ENCODE results near the gene NPAS3.

NPAS3 gene

GRCh38 chr14:33186656-33187055, 248.0 kb downstream of the NPAS3 start:
- no peak for ATAC-seq

GRCh38 chr14:33188880-33189279, 250.2 kb downstream of the NPAS3 start:
- ATAC-seq, result no peak

DNA sequence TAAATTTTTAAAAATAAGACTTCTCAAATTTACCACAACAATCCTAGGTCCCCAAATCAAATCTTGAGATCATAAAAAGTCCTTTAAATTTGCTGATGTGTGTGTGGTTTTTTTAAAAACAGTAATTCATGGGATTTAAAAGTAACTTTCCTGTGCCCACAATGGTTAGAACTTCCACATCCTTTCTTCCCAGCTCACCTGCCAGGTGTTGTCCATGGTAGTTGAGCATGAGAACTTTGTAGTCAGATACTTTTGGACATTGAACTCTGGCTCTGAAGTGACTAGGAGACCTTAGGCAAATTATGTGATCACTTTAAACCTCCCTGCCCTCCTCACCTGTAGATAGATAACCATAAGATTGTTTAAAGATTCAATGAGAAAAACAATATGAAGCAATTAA, 253.2 kb downstream of the NPAS3 start:
- no peak for ATAC-seq

DNA sequence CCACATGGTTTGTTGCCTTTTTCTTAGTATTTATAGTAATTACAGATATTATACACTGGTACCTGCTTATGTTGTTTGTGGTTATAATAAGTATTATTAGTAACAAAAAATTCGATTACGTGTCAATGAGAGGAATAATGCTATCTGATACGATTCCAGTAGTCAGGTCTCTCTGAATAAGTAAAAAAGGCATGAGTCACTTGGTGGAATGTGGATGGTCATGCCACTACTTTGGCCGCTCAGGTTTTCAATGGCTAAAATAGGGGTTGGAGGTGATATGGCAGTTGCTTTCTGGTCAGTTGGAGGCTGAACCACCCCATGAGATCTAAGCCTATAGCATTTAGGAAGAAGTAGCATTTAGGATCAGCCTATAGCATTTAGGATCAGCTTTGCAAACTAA, 255.9 kb downstream of the NPAS3 start:
- no peak for ATAC-seq

DNA sequence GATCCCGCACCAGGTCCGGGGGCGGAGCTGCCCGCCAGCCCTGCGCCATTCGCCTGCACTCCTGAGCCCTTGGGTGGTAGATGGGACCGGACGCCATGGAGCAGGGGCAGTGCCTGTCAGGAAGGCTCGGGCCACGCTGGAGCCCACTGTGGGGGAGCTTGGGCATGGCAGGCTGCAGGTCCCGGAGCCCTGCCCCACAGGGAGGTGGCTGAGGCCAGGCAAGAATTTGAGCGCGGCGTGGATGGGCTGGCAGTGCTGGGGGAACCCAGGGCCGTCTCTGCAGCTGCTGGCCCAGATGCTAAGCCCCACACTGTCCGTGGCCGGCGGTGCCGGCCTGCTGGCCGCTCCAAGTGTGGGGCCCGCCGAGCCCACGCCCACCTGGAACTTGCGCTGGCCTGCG, 260.0 kb downstream of the NPAS3 start:
- no peak for ATAC-seq

DNA sequence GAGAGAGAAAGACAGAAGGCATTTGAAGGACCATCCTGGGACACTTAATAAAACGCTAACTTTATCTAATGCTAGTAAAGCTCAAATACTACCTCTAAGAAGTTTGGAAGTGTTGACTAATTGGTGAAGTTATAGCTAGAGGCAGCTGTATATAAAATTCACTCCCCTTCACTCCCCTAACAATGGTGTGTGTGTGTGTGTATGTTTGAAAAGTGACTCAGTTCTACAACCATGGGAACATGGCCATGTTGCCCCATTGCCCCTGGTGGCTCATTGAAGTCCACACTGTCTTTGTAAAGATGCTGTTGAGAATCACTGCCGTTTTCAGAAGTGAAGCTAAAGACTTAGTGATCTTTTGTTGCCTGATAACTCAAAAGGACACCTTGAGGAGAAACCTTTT, 262.4 kb downstream of the NPAS3 start:
- no peak for ATAC-seq

DNA sequence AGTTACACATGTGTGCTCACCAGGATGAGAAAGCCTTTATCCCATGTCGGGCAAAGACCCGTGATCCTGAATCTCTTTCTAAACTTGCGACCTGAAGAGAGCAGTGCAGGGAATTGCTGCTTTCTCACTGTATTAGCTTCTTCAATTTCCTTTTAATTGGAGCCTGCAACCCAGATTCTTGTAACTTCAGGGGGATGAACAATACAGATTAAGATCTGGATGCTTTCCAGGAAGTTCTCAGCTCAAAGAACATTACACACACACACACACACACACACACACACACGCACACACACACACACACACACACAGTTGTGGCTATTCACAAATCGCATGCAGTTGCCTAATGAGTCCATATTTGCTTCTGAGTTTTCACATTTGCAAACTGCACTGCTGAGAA, 268.3 kb downstream of the NPAS3 start:
- no peak for ATAC-seq

DNA sequence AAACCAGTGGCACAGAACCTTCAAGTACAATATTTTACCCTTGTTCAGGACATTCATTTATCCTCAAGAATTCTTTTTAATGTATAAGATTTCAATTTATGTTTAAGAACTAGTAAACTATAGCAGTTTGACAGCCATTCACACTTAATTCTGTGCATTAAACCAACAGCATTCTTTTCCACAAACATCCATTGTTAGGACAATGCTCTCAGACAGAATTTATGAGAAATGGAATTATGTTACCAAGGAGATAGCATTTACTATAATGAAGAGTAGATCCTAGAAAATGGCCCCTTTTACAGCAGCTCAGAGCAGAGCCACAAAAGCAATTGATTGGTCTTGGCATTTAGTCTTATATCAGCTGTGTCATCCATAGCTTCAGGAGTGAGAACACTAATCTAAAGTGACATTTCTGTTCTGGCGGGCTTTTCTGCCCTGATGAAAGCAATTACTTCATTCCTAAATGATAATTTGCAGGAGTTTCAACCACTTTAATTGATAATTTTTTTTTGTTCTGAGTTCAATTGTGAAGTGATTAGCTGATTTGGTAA, 268.9 kb downstream of the NPAS3 start:
- no peak for ATAC-seq

DNA sequence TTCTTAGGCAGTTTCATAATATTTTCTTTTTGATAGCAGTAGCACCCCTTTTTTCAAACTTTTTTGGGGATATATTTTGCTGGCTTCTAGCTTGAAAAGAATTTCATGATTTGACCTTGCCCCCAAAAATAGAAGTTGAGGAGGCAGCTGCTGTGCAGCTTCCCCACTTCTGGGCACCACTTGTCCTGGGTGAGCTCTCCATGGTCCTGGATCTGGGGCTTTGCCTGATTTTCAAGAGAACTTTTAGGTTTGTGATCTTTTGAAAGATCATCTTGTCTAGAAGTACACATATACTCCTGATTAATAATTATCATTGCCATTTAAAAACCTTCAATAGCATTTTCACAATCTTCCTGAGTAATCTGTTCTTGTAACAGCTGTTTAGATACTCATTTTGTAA, 271.6 kb downstream of the NPAS3 start:
- no peak for ATAC-seq

- no peak for ATAC-seq
These were observed 279.3 kb downstream of the NPAS3 start for GRCh38 chr14:33218026-33218425.

- ATAC-seq, result no peak
These were observed 281.3 kb downstream of the NPAS3 start for GRCh38 chr14:33219957-33220356.

DNA sequence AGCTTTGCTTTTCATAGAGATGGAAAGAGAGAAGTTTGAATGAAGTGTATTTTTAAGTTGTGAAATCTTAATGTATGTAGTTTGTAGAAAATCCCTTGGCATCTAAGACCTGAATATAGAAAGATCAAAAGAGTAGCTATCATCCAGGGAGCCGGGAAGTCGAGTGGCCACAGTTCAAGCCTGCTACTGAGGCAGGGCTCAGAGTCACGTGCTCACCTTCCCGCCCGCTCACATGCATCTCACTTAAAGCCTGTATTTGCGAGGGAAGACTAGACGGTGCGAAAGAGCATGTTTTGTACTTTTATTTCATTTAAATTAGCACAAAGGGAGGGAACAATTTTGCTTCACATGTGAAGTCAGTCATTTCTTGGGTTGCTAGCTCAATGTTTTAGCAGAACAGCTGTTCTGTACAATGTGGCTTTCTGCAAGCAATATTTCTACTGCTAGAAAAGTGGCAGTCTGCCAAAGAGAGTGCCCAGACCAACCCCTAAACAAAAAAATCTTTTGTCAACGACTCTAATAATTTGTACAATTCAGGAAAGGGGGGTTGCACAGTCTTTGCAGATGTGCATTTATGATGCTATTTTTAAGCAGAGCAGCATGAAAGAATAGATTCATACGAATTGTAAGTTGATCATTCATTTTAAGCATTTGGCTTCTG, 290.7 kb downstream of the NPAS3 start:
- ATAC-seq, result no peak

- ATAC-seq, result no peak
These were observed 291.3 kb downstream of the NPAS3 start for GRCh38 chr14:33230021-33230420.

DNA sequence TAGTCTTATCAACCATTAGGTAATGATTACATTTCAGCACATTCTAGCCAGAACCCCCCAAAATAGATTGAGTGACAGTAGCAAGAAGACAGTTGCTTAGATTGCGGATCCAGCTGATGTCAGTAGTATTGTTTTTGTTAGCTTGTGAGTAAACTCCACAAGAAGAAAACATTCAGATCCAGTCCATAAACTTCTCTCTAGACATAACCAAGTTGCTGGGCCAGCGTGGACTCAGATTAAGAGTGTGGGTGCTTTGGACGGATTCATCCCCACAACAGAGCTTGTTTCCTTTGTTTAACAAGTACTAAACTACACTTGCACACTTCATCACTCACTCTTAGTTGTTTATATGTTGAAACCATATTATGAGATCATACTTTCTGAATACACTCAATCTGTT, 293.4 kb downstream of the NPAS3 start:
- ATAC-seq, result no peak

DNA sequence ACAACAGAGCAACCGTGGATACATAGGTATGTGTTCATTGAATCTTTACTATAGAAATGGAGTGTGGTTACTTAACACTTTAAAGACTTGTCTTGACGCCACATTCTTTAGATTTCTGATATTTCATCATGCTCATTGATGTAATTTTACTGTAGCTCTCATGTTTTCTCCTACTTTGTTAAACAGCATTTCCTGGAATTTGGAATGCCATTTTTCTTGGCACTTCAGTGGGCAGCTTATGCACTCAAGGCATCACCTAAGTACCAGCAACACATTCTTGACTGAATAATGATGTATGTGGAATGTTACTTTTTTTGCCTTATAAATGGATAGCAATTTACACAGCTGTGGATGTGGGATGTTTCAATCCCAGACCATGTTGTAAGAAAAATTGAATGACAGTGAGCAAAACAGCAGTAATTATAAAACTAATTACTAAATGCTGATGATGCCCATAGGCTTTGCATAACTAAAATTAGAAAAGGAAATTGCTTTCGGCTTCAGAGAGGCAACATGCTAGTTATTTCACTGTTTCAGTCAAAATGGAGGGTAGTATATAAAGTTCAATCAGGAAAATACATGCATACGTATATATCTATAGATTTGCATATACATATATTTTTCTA, 298.5 kb downstream of the NPAS3 start:
- no peak for ATAC-seq

GRCh38 chr14:33239465-33239864, 300.8 kb downstream of the NPAS3 start:
- ATAC-seq, result no peak

- ATAC-seq, result no peak
These were observed 301.8 kb downstream of the NPAS3 start for GRCh38 chr14:33240466-33240865.

DNA sequence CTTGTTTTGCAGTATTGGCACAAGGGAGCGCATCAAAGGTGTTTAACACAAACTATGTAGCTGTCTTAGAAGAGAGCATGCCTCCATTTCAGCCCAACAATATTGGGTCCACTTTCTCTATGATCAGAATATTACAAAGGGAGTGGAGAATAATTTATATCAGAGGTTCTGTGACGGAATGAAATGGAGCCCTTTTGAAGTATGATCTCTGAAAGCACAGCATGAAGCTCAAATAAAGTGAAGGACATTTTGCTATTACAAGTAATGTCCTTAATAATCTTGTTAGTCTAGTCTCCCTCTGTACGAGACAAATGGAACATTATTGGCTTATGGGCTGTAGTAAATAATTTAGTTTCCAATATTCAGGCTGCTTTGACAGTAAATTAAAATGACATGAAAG, 302.7 kb downstream of the NPAS3 start:
- ATAC-seq, result no peak

- ATAC-seq, result no peak
These were observed 310.6 kb downstream of the NPAS3 start for GRCh38 chr14:33249233-33249820.

GRCh38 chr14:33250963-33251362, 312.3 kb downstream of the NPAS3 start:
- no peak for ATAC-seq

DNA sequence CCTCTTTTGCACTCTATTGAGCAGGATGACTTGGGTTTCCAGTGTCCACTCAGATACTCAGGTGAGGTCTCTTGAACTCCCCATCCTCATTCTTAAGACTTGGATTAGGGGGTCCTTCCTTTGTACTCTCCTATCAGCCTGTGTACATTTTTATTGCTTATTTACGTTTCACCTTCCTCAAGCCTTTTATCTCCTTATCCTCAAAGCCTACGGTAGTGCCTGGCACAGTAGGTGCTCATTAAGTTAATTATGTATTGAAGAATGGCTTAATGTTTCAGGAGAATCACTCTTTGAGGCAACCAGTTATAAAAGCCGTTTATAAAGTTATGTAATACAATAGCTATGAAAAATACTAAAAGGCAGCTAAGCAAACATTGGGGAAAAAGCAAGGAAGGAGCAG, 315.7 kb downstream of the NPAS3 start:
- no peak for ATAC-seq

- no peak for ATAC-seq
These were observed 316.2 kb downstream of the NPAS3 start for GRCh38 chr14:33254861-33255395.

DNA sequence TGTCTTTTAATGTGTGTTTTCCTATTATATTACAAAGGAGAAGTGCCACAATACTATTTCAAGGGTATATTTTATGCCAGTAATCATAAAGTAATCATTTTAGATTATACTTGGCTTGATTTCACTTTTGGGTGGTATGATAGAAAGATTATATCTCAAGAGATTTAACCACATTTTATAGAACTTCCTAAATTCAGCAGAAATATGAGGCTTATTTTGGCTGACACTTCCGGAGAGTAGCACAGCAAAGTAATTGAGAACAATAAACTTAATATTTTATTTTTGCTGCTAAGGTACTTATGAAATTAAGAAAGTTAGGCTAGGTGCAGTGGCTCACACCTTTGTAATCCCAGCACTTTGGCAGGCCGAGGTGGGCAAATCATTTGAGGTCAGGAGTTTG, 319.1 kb downstream of the NPAS3 start:
- no peak for ATAC-seq

- ATAC-seq, result no peak
These were observed 321.1 kb downstream of the NPAS3 start for GRCh38 chr14:33259764-33260163.
